Activated CD8-positive, alpha-beta memory T cell treated with anti-CD3 and anti-CD28 coated beads for 48 hours (primary cell): ENCODE measurements around the gene MSH3.
"Not testable (repeated sequence)": the region's sequence is repeated elsewhere in the genome, so short reads cannot be mapped to it uniquely, and the experiment has no call there.

Source experiments
- DNase-seq, 3 experiments: peaks; one replicate each; pipeline ENCODE4 v3.0.0-alpha.2; 2020; ENCODE audit warnings: low read depth in 2 of 3, low spot score in 2 of 3

Gene MSH3

DNA sequence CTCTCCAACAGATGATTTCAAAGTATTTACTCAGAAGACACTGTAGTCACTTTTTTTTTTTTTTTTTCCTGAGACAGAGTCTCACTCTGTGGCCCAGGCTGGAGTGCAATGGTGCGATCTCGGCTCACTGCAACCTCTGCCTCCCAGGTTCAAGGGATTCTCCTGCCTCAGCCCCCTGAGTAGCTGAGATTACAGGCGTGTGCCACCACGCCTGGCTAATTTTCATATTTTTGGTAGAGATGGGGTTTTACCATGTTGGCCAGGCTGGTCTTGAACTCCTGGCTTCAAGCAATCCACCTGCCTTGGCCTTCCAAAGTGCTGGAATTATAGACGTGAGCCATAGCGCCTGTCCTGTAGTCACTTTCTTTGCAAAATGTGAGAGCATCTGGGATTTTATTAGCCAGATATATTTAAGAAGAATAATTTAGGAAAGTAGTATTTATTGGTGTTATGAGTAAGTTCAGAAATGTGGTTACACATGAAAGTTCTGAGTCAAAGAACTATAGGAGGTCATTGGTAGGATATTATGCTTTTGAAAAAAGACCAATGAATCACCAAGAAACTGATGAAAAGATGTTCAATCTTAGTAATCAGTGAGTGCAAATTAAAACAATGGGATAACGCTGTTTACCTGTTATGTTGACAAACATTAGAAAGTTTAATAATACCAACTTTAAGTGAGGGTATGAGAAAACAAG is 135.0 kb downstream of the MSH3 start:
- not testable (repeated sequence) for DNase-seq

GRCh38 chr5:80790698-80791097 is 136.2 kb downstream of the MSH3 start:
- DNase-seq = no peak

GRCh38 chr5:80793354-80793753 is 138.9 kb downstream of the MSH3 start:
- no peak for DNase-seq

DNA sequence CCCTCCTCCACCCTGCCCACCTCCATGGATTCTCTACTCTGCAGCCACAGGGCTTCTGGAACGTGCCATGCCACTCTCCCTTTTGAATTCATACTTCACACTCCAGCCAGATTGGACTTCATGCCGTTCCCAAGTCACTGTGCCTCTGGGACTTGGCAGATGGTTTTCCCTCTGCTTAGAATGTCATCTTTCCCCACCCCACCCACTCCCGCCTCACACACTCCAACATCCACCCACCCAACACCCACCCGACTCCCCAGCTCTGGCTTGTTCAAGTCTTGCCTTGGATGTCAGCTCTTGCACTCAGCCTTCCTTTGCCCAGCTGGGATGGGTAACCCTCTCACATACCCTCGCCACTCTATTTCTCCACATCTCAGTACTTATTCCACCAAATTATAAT is 142.4 kb downstream of the MSH3 start:
- no peak for DNase-seq

DNA sequence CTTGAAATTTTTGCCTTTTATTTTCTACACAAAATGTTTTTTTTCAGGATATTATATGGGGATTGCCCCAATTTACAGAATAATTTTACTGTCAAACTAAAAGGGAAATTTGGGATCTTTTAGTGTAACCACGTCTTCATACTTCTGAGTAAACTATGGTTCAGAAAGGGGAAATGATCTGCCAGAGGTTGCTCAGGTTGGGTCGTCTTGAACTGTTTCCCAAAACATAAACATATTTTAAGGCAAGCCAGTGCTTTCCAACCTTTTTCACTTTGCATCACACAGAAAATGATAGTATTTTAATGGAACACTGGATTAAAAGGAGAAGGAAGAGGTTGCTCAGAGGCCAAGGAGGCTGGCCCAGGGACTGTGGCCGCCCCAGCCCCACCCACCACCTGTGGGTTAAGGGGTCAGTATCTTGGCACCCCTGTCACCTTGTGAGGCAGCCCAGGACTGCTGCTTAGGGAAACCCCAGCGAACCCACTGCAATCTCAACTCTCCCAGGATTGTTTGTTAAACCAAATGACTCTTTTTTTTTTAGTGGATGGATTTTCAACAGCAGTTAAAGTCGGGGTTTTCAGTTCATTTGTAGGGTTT is 143.1 kb downstream of the MSH3 start:
- no peak for DNase-seq

GRCh38 chr5:80798166-80798565 is 143.7 kb downstream of the MSH3 start:
- DNase-seq = no peak

DNA sequence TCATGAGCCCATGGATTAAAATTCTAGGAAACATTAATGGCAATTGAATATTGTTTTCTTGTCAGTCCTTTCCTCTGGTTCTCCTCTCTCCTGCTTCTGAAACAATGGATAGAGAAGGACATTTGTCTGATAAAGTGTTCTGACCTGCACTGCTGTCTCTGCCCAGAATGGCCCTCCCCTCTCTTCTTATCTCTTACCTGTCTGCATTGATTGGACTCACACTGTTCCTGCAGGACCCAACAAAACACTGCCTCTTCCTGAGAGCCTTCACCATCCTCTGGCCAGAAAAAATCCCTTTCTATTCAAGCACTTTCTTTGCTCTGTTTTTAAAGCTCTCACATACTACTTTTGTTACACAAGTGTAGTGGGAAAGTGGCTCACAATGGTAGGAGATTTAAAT is 144.2 kb downstream of the MSH3 start:
- no peak for DNase-seq

GRCh38 chr5:80799041-80799440 is 144.6 kb downstream of the MSH3 start:
- no peak for DNase-seq

DNA sequence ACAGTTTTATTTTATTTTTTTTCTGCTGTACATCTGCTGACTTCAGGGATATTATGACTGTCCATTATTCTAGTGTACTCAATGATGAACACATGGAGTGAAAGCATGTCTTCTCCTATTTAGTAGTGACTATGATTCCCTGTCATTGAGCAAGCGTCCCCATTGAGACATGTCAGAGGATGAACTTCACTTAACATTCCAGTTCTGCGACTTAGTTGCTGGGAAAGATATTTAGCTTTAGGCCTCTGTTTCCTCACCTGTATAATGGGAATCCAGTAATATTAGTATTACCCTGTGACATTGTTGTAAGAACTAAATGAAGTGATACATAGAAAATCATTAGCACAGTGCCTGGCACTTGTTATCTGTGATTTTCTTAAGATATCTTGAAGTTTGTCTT is 145.1 kb downstream of the MSH3 start:
- no peak for DNase-seq

GRCh38 chr5:80804332-80804731 is 149.9 kb downstream of the MSH3 start:
- DNase-seq = no peak

DNA sequence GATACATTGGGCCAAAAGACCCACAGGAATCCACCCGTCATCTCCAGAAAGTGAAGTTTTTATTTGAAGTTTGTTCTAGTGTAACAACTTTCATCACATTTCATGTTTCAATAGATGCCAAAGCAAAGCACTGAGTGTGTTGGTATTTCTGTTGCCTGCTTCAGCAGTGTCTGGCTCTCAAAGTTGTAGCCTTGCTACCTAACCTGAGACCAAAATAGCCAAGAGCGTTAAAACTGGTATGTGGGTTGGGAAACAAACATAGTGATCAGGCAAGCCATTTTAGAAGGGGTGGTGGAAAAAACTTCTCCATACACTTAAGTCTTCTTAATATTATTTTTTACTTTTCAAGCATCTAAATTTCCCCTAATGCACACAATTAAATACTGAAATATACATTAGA is 150.6 kb downstream of the MSH3 start:
- no peak for DNase-seq

GRCh38 chr5:80806929-80807328 is 152.5 kb downstream of the MSH3 start:
- no peak for DNase-seq

GRCh38 chr5:80809451-80809850 is 155.0 kb downstream of the MSH3 start:
- DNase-seq = no peak

DNA sequence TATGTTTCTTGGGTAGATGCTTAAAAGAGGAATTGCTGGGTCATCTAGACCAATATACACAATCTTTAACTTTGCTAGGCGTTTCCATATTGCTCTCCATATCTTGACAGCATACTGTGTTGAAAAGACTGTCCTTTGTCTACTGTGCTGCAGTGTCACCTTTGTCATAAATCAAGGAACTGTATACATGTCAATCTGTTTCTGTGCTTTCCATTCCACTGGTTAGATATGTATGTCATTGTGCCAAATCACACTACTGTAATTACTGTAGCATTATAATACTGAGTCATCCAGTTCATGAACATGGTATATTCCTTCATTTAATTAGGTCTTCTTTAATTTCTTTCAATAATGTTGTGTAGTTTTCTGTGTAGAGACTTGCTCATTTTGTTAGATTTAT is 156.0 kb downstream of the MSH3 start:
- no peak for DNase-seq

- DNase-seq = no peak
These were observed 162.1 kb downstream of the MSH3 start for GRCh38 chr5:80816590-80816989.

DNA sequence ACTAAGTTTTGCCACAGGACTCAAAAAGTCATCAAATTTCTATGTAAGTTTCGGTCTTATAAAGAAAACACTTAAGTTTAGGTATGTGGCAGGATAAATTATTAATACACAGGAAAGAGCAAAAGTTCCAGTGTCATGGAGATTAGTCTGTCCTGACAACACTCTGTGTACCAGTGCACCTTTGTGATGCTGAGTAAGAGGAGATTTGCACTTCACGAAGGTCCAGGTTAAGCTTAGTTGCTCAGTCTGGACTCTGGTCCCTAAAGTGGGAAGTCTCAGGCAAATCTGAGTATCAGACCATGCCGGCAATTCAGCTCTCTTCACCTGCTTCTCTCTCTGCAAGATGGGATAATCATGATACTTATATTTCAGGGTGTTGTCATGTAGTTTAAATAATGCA is 166.2 kb downstream of the MSH3 start:
- no peak for DNase-seq

GRCh38 chr5:80822640-80823039 is 168.2 kb downstream of the MSH3 start:
- DNase-seq = no peak

GRCh38 chr5:80824159-80824558 is 169.7 kb downstream of the MSH3 start:
- not testable (repeated sequence) for DNase-seq

- DNase-seq = no peak
These were observed 171.5 kb downstream of the MSH3 start for GRCh38 chr5:80825786-80826460.

DNA sequence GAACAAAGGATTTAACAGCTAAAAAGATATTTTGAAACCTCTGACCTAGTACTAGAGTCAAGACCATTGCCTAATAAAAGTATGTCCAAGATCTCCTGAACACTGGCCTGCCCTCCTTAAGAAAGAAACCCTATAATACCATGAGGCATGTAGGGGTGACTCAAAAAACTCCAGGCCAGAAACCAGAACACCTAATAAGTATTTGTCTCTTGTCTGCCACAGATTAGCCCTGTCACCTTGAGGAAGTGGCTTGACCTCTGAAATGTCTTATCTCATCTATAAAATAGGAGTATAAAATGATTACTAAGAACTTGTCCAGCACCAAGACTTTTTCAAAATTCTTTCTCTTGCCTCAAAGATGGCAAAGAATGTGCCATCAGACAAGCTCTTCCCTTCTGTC is 180.3 kb downstream of the MSH3 start:
- no peak for DNase-seq

DNA sequence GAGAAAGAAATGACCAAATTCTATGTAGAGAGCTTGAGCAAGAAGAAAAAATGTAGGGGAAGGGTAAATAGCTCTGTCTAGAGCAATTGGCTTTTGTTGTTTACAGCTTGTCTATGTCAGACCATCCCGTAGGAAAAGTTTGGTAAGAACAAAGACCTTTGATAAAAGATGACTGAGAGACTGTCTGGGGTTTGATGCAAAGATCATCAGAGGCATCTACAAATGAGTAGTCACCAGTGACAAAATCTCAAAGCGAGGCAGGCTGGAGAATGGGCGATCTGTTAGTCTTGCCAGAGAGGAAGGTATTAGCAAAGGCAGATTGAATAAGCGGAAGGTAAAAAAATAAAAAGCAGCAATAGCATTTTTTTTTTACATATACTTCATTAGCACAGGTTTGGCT is 180.7 kb downstream of the MSH3 start:
- no peak for DNase-seq

- no peak for DNase-seq
These were observed 183.2 kb downstream of the MSH3 start for GRCh38 chr5:80837679-80838078.
